HG03558 (cell line): ENCODE data around the gene ZNF692.
"Not testable (repeated sequence)": the region's sequence is repeated elsewhere in the genome, so short reads cannot be mapped to it uniquely, and the experiment has no call there.

Experiments
- ATAC-seq: cut with Tn5 transposase; IDR thresholded peaks from one replicate; pipeline ENCODE4 v1.9.1; 2021; ENCODE audit warnings: moderate number of reproducible peaks; ENCODE audit not compliant: unreplicated experiment; ENCODE audit errors: extremely low read depth

ZNF692 gene

GRCh38 chr1:248812736-248813425, 46.0 kb downstream of the ZNF692 start:
- no peak for ATAC-seq

DNA sequence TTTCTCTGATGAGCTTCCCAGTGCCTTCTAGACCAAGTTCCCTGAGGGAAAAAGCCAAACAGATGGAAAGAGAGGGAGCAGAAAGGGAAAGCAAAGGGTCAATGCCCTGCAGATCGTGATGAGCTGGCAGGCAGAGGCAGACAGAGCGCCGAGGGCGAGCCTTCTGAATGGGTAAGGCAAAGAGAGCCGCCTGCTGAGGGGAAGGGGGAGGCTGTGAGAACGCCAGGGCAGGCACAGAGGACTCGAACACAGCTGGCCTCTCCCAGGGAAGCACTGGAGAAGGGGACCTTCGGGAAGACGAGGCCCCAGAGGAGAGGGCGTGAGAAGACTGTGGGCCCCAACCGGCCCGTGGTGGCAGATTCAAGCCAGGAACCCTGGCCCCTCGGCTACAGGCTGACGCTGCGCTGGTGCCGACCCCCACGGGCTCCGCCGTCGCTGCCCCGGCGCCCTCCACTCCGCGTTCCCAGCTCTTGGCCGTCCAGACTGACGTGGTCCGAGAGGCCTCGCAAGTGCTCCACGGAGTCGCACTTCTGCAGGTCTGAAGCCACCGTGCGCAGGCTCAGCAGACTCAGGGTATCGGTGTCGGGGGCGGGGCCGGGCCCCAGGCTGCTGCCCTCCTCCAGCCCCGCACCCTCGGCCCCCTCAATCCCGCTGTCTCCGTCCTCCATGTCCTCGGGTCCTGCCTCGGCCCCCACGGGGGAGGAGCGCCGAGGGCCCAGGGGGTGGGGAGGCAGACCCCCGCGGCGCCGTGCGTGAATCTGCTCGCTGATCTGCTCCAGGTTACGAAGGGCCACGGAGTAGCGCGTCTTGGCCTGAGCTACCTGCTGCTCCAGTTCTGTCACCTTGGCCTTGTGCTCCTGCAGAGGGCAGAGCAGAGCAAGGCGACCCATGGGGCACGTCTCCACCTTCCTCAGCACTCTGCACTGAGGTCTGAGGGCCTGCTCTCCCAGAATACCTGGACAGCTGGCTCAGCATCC, 47.1 kb downstream of the ZNF692 start:
- no peak for ATAC-seq

- ATAC-seq, result no peak
Observed at GRCh38 chr1:248810727-248811513, 48.0 kb downstream of the ZNF692 start.

GRCh38 chr1:248810000-248810726, 48.7 kb downstream of the ZNF692 start:
- ATAC-seq, result no peak

- ATAC-seq, result no peak
Observed at GRCh38 chr1:248808876-248809275, 50.0 kb downstream of the ZNF692 start.

DNA sequence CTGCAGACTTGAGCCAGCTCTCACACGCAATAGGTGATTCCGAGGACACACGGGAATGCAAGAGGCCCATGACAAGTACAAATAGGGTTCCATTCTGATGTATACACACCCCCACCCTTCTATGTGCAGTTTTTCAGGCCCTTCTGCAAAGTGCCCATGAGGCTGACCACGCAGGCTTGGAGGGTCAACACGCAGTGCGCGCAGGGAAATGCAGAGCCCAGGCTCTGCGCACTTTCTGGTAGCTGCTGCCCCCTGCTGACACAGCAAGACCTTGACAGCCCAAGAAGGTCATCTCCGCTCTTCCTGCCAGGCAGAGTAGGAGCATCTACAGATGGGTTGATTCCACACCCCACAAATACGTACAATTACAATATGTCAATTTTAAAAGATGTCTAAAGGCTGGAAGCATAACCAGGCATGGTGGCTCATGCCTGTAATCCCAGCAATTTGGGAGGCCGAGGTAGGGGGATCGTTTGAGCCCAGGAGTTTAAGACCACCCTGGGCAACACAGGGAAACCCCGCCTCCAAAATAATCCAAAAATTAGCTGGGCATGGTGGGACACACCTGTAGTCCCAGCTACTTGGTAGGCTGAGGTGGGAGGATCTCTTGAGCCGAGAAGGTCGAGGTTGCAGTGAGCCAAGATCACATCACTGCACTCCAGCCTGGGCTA, 51.7 kb downstream of the ZNF692 start:
- peak; percentile 28 for ATAC-seq

- ATAC-seq, result no peak
Observed at GRCh38 chr1:248805876-248806275, 53.0 kb downstream of the ZNF692 start.

DNA sequence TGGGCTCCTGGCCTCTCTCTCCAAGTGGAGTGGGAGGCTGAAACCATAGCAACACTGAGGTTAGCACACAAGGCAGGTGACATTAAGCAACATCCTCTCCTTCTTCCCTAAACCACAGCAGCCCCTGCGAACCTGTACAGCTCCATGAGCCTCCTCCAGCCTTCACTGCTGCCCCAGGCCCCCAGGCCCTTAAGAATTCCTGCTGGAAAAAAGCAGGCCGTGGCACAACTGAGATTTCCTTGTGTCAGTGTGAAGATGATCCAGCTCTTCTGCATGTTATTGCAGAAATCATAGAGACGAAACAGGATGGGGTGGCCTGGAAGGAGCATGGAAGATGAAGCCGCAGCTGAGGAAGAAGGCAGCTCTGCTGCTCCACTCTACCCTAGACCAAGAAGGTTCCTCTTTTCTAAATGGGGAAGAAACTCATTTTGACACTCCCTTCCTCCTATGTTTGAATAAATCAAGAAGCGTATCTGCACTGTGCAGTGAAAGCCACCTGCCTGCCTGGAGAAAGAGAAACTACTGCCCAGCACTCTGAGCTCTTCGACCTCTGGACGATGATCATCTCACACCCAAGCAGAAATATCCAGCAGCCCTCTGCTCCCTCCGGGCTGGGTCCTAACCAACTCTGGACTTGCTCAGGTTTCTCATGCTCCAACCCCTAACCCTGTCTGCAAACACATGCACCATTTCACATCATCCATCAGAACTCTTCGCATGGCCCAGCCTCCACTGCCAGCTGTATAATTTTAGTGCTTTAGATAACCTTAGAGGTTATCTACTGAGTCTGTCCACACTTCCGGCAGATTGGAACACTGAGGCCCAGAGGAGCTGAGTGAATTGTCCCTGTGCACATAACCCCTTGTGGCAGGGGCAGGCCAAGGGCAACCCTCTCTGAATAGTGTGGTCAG, 53.9 kb downstream of the ZNF692 start:
- peak; percentile 81 for ATAC-seq

- not testable (repeated sequence) for ATAC-seq
Observed at GRCh38 chr1:248803501-248803900, 55.4 kb downstream of the ZNF692 start.

GRCh38 chr1:248802454-248802853, 56.4 kb downstream of the ZNF692 start:
- ATAC-seq, result no peak

GRCh38 chr1:248800459-248800858, 58.4 kb downstream of the ZNF692 start:
- ATAC-seq, result no peak
